GM23338 (cell line): ENCODE data around the gene PDE4D.

Experiments used
- EZH2 ChIP-seq: fragments of 200-600 bp; sonication (generic); IDR thresholded peaks from one replicate; pipeline ENCODE4 v1.8.0; 2017; ENCODE audit warnings: antibody characterized with exemption, mild to moderate bottlenecking, low read depth; ENCODE audit not compliant: unreplicated experiment
- EZH2phosphoT487 ChIP-seq: fragments of 200-600 bp; sonication (generic); IDR thresholded peaks from one replicate; pipeline ENCODE4 v1.8.1; 2018; ENCODE audit warnings: antibody characterized with exemption; ENCODE audit not compliant: unreplicated experiment
- POLR2AphosphoS5 ChIP-seq: IDR thresholded peaks from 2 replicates; pipeline ENCODE4 v1.6.1; 2016; ENCODE audit warnings: antibody characterized with exemption, low read depth
- ZNF114 ChIP-seq: fragments of 250-450 bp; sonication (Bioruptor Pico); IDR thresholded peaks from 2 replicates; pipeline ENCODE4 v1.5.0; 2020; ENCODE audit warnings: mild to moderate bottlenecking, moderate library complexity
- TF ChIP-seq, protein P1 (sequence below), 2 experiments: fragments of 200-600 bp in 1 of 2; sonication (generic) in 1 of 2; conservative IDR thresholded peaks; 2 replicates each; pipeline versions ENCODE4 v1.5.1 to v1.6.1; 2016 to 2017; ENCODE audit warnings: antibody characterized with exemption in 2 of 2, low read depth in 2 of 2, mild to moderate bottlenecking in 2 of 2, moderate library complexity in 1 of 2
- TF ChIP-seq, protein P2 (sequence below): IDR thresholded peaks from one replicate; pipeline ENCODE4 v1.6.1; 2018; ENCODE audit warnings: antibody characterized with exemption; ENCODE audit not compliant: unreplicated experiment
- TF ChIP-seq, protein P3 (sequence below): IDR thresholded peaks from 2 replicates; pipeline ENCODE4 v1.6.1; 2016; ENCODE audit warnings: antibody characterized with exemption

DNA sequence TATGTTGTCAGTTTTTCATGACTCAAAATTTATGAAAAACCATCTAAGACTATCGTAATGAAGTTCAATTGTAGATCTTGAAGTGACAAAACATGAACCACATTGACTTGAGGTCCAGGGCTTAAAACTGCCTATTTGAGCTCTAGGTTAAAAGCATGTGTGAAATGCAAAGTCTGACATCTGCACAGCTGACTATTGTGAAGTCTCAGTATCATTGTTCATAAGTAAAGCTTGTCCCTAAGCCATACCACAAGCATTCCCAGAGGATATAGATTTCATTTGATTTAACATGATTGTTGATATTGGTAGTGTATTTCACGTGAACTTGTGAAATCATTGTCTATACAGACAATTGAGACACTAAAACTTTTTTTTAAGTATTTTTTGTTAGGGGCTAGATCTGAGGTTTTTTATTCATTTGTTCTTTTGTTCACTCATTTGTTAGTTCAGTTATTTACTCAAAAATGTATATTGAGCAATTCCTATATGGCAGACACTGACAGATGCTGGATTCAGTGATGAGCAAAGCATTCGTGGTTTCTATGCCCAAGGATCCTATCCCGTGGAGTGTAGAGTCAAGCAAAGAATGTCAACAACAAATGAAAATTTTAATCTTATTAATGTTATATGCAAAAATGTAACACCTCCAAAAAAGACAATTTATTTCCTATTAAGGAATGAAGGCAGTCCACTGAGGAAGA lies 825.4 kb downstream of the PDE4D start:
- TF ChIP-seq, protein P1, sequence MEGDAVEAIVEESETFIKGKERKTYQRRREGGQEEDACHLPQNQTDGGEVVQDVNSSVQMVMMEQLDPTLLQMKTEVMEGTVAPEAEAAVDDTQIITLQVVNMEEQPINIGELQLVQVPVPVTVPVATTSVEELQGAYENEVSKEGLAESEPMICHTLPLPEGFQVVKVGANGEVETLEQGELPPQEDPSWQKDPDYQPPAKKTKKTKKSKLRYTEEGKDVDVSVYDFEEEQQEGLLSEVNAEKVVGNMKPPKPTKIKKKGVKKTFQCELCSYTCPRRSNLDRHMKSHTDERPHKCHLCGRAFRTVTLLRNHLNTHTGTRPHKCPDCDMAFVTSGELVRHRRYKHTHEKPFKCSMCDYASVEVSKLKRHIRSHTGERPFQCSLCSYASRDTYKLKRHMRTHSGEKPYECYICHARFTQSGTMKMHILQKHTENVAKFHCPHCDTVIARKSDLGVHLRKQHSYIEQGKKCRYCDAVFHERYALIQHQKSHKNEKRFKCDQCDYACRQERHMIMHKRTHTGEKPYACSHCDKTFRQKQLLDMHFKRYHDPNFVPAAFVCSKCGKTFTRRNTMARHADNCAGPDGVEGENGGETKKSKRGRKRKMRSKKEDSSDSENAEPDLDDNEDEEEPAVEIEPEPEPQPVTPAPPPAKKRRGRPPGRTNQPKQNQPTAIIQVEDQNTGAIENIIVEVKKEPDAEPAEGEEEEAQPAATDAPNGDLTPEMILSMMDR (conservative IDR thresholded peaks at IDR 0.05; ENCODE audit: low read depth in 2 of 2) = no peak
- TF ChIP-seq EZH2 (no peak), POLR2AphosphoS5 (no peak), ZNF114 (CRISPR knock-in tag) (no peak), EZH2phosphoT487 (no peak)
- TF ChIP-seq, protein P2, sequence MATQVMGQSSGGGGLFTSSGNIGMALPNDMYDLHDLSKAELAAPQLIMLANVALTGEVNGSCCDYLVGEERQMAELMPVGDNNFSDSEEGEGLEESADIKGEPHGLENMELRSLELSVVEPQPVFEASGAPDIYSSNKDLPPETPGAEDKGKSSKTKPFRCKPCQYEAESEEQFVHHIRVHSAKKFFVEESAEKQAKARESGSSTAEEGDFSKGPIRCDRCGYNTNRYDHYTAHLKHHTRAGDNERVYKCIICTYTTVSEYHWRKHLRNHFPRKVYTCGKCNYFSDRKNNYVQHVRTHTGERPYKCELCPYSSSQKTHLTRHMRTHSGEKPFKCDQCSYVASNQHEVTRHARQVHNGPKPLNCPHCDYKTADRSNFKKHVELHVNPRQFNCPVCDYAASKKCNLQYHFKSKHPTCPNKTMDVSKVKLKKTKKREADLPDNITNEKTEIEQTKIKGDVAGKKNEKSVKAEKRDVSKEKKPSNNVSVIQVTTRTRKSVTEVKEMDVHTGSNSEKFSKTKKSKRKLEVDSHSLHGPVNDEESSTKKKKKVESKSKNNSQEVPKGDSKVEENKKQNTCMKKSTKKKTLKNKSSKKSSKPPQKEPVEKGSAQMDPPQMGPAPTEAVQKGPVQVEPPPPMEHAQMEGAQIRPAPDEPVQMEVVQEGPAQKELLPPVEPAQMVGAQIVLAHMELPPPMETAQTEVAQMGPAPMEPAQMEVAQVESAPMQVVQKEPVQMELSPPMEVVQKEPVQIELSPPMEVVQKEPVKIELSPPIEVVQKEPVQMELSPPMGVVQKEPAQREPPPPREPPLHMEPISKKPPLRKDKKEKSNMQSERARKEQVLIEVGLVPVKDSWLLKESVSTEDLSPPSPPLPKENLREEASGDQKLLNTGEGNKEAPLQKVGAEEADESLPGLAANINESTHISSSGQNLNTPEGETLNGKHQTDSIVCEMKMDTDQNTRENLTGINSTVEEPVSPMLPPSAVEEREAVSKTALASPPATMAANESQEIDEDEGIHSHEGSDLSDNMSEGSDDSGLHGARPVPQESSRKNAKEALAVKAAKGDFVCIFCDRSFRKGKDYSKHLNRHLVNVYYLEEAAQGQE = no peak
- TF ChIP-seq, protein P3, sequence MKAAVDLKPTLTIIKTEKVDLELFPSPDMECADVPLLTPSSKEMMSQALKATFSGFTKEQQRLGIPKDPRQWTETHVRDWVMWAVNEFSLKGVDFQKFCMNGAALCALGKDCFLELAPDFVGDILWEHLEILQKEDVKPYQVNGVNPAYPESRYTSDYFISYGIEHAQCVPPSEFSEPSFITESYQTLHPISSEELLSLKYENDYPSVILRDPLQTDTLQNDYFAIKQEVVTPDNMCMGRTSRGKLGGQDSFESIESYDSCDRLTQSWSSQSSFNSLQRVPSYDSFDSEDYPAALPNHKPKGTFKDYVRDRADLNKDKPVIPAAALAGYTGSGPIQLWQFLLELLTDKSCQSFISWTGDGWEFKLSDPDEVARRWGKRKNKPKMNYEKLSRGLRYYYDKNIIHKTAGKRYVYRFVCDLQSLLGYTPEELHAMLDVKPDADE = no peak
